ENCODE results near the gene TOPBP1.

- TF ChIP-seq POLR2A (IDR thresholded peaks at IDR 0.05; ENCODE audit: low read length) (peak; percentile 80), GATA1 (IDR thresholded peaks at IDR 0.05; ENCODE audit: low read depth, low read length) (no peak)
Observed at GRCh38 chr3:133661454-133662277, at the start of gene TOPBP1.

Data from erythroblast (primary cell).